GM21576 (cell line): ENCODE data around the gene PEX11G.
A peak's percentile ranks its signal among the peaks of the same experiment; 100 is the strongest.

Experiments used
- ATAC-seq: cut with Tn5 transposase; IDR thresholded peaks from one replicate; pipeline ENCODE4 v1.9.1; 2021; ENCODE audit warnings: mild to moderate bottlenecking, moderate library complexity; ENCODE audit not compliant: unreplicated experiment

Gene PEX11G

GRCh38 chr19:7488736-7489353 is at the start of gene PEX11G:
Gene PEX11G (minus strand): TSS chr19:7489035. CDS start chr19:7489010, 25 bp downstream.
- peak; percentile 53 for ATAC-seq

GRCh38 chr19:7535998-7536695 is 47.3 kb upstream of the PEX11G start:
- no peak for ATAC-seq

- peak; percentile 69 for ATAC-seq
Measured at GRCh38 chr19:7535047-7535997, 46.5 kb upstream of the PEX11G start, which contains the start of gene PNPLA6. Gene PNPLA6 (plus strand): TSS chr19:7535717. CDS start chr19:7535789, 72 bp downstream.

- ATAC-seq: no peak
Measured at GRCh38 chr19:7534531-7535046, 45.8 kb upstream of the PEX11G start.

- ATAC-seq: no peak
Measured at GRCh38 chr19:7533925-7534480, 45.2 kb upstream of the PEX11G start.

GRCh38 chr19:7533281-7533885 is 44.5 kb upstream of the PEX11G start:
- ATAC-seq: no peak

GRCh38 chr19:7529610-7530490 is 41.0 kb upstream of the PEX11G start:
- no peak for ATAC-seq

GRCh38 chr19:7529246-7529600 is 40.4 kb upstream of the PEX11G start:
- no peak for ATAC-seq

- no peak for ATAC-seq
Measured at GRCh38 chr19:7528522-7529245, 39.8 kb upstream of the PEX11G start.

- ATAC-seq: no peak
Measured at GRCh38 chr19:7528192-7528519, 39.3 kb upstream of the PEX11G start.

- no peak for ATAC-seq
Measured at GRCh38 chr19:7527516-7528191, 38.8 kb upstream of the PEX11G start.

- no peak for ATAC-seq
Measured at GRCh38 chr19:7526059-7526929, 37.5 kb upstream of the PEX11G start.

GRCh38 chr19:7524992-7525739 is 36.3 kb upstream of the PEX11G start:
- no peak for ATAC-seq

- ATAC-seq: no peak
Measured at GRCh38 chr19:7524523-7524922, 35.7 kb upstream of the PEX11G start.

- ATAC-seq: no peak
Measured at GRCh38 chr19:7522923-7523667, 34.3 kb upstream of the PEX11G start.
